Endothelial cell of umbilical vein (primary cell): ENCODE results near the gene KRT76. TPM values are rescaled to one million over a fixed set of nuclear protein-coding genes. Genes with fewer than 3 reads are reported as not detected.

ENCODE experiments used
- BruUV-seq: library from RNA; stranded (reverse); fragments of 400-500 nt; replicated peaks from 2 replicates; lab custom pipeline; 2021; lab: Mats Ljungman, UMichigan
- CTCF ChIA-PET: fragments of 300-600, 350-600 bp; sonication (Branson Sonifier 250); formaldehyde crosslinking; loops from one replicate; lab custom pipeline; 2021; ENCODE audit warnings: antibody characterized with exemption, inconsistent platforms; lab: Charles Lee
- POLR2A ChIA-PET: fragments of 300-600, 350-600 bp; sonication (Branson Sonifier 250); formaldehyde crosslinking; loops from one replicate; lab custom pipeline; 2021; ENCODE audit warnings: antibody characterized with exemption, inconsistent platforms; lab: Charles Lee
- DNase-seq: peaks from one replicate; pipeline ENCODE4 v3.0.0-alpha.2; 2011; ENCODE audit warnings: low read depth, low spot score
- FAIRE-seq: peaks from 2 replicates; lab custom pipeline; 2011; peaks lifted over from hg19 to GRCh38; lab: Jason Lieb, UNC
- H2AFZ ChIP-seq: 2 replicates; pipeline ENCODE4 v1.6.0; 2012; ENCODE audit warnings: low read depth, low read length, control low read depth, inconsistent platforms
- H3K27ac ChIP-seq: 2 replicates; pipeline ENCODE4 v1.5.1; 2011; ENCODE audit warnings: low read depth, mild to moderate bottlenecking, control low read depth, low read length, moderate library complexity; ENCODE audit not compliant: insufficient read depth
- H3K27me3 ChIP-seq, 2 experiments: 2 replicates each; pipeline versions ENCODE4 v1.6.0 to v1.6.1; 2011; ENCODE audit warnings: low read length in 2 of 2, mixed read lengths in 1 of 2; ENCODE audit not compliant: control insufficient read depth in 2 of 2, insufficient read depth in 2 of 2
- H3K36me3 ChIP-seq, 2 experiments: 2 replicates in 1 of 2; 3 replicates in 1 of 2; pipeline ENCODE4 v1.5.1; 2011; ENCODE audit warnings: low read length in 2 of 2, mild to moderate bottlenecking in 1 of 2, moderate library complexity in 1 of 2; ENCODE audit not compliant: control insufficient read depth in 2 of 2, insufficient read depth in 2 of 2; ENCODE audit errors: extremely low read depth in 1 of 2
- H3K4me1 ChIP-seq: 3 replicates; pipeline ENCODE4 v1.5.1; 2011; ENCODE audit warnings: mild to moderate bottlenecking, low read length; ENCODE audit not compliant: control insufficient read depth, insufficient read depth; ENCODE audit errors: extremely low read depth
- H3K4me2 ChIP-seq: 2 replicates; pipeline ENCODE4 v1.6.1; 2011; ENCODE audit warnings: low read length, control low read depth, mixed read lengths; ENCODE audit not compliant: insufficient read depth
- H3K4me3 ChIP-seq, 3 experiments: fragments of 200-600 bp in 1 of 3; sonication (generic), shearing (Covaris generic) in 1 of 3; replicated peaks in 1 of 3; 2 replicates each; pipeline ENCODE4 v1.5.1; 2011 to 2016; ENCODE audit warnings: control low read depth in 3 of 3, low read length in 3 of 3, mild to moderate bottlenecking in 2 of 3, inconsistent platforms in 1 of 3, low read depth in 1 of 3, moderate library complexity in 1 of 3; ENCODE audit not compliant: insufficient read depth in 1 of 3
- H3K79me2 ChIP-seq: 2 replicates; pipeline ENCODE4 v1.6.0; 2012; ENCODE audit warnings: low read length, inconsistent platforms; ENCODE audit not compliant: control insufficient read depth, insufficient read depth
- H3K9ac ChIP-seq: replicated peaks from 2 replicates; pipeline ENCODE3; 2011; ENCODE audit warnings: low read length, control low read depth; ENCODE audit not compliant: insufficient read depth; ENCODE audit errors: extremely low read depth
- H3K9me1 ChIP-seq: replicated peaks from 3 replicates; pipeline ENCODE4 v1.6.0; 2011; ENCODE audit warnings: mild to moderate bottlenecking, low read length; ENCODE audit not compliant: control insufficient read depth, insufficient read depth; ENCODE audit errors: extremely low read depth
- H3K9me3 ChIP-seq: replicated peaks from 2 replicates; pipeline ENCODE4 v1.5.1; 2012; ENCODE audit warnings: low read length, inconsistent platforms; ENCODE audit not compliant: control insufficient read depth, insufficient read depth
- H4K20me1 ChIP-seq: replicated peaks from 2 replicates; pipeline ENCODE3; 2011; ENCODE audit warnings: mild to moderate bottlenecking, low read length; ENCODE audit not compliant: control insufficient read depth, insufficient read depth; ENCODE audit errors: extremely low read depth
- CTCF ChIP-seq, 2 donors: IDR thresholded peaks; 1 replicate in 1 of 2; 2 replicates in 1 of 2; pipeline ENCODE4 v1.5.1; 2011; ENCODE audit warnings: low read length in 2 of 2, mild to moderate bottlenecking in 2 of 2, moderate library complexity in 2 of 2, control low read depth in 1 of 2, inconsistent platforms in 1 of 2, low read depth in 1 of 2; ENCODE audit not compliant: insufficient read depth in 1 of 2; ENCODE audit errors: extremely low read depth in 1 of 2
- EZH2 ChIP-seq: IDR thresholded peaks from 2 replicates; pipeline ENCODE4 v1.6.1; 2012; ENCODE audit warnings: borderline replicate concordance, low read depth, mild to moderate bottlenecking, moderate library complexity, low read length, inconsistent platforms; ENCODE audit not compliant: severe bottlenecking
- FOS ChIP-seq: IDR thresholded peaks from 2 replicates; pipeline ENCODE4 v1.6.1; 2011; ENCODE audit warnings: mild to moderate bottlenecking, low read length, moderate library complexity, borderline replicate concordance; ENCODE audit not compliant: insufficient read depth
- GATA2 ChIP-seq: IDR thresholded peaks from 2 replicates; pipeline ENCODE4 v1.7.0; 2011; ENCODE audit warnings: low read depth, mild to moderate bottlenecking, moderate library complexity, mixed read lengths, low read length; ENCODE audit not compliant: insufficient read length, insufficient read depth
- JUN ChIP-seq: IDR thresholded peaks from 2 replicates; pipeline ENCODE4 v1.6.1; 2011; ENCODE audit warnings: borderline replicate concordance, low read depth; ENCODE audit not compliant: insufficient read length, insufficient read depth
- MAX ChIP-seq: IDR thresholded peaks from 2 replicates; pipeline ENCODE4 v1.6.1; 2011; ENCODE audit not compliant: insufficient read depth, insufficient read length
- MYC ChIP-seq: IDR thresholded peaks from one replicate; pipeline ENCODE4 v1.6.1; 2011; ENCODE audit warnings: mild to moderate bottlenecking, low read depth, low read length
- POLR2A ChIP-seq: IDR thresholded peaks from 2 replicates; pipeline ENCODE4 v1.6.1; 2012; ENCODE audit warnings: low read depth, mild to moderate bottlenecking, control low read depth, low read length
- POLR2AphosphoS5 ChIP-seq: IDR thresholded peaks from 2 replicates; pipeline ENCODE4 v1.6.1; 2012; ENCODE audit warnings: low read depth, mild to moderate bottlenecking, control low read depth, low read length, moderate library complexity; ENCODE audit not compliant: insufficient read depth
- dilution Hi-C: fragments of 300-500 bp; cut with MboI; formaldehyde crosslinking; loops from one replicate; pipeline ENCODE4 v1.15.0; 2019; ENCODE audit warnings: low sequenced_read_pairs; ENCODE audit not compliant: extremely low pct_ligation_motif_present
- intact Hi-C: fragments of 100-400 bp; cut with micrococcal nuclease; formaldehyde crosslinking; loops from one replicate; pipeline ENCODE4 v1.10.0; 2022
- polyA plus RNA-seq, 4 experiments: library from polyadenylated mRNA; depleted of rRNA in 3 of 4; stranded (reverse) in 3 of 4; unstranded in 1 of 4; fragments of >200 nt; gene quantifications; 2 replicates each; pipeline versions ENCODE4 v1.2.1 to v1.2.3, GENCODE V29; 2011 to 2012; ENCODE audit warnings: missing spikeins in 1 of 4
- total RNA-seq: library from RNA; stranded (reverse); gene quantifications from 2 replicates; pipeline ENCODE4 v1.2.3, GENCODE V29; 2021

Gene KRT76
- total and polyA plus RNA-seq, 2 donors (not counting 3 experiments of a cell fraction or from before 2014, with no cell fraction given): not detected

- no peak for FAIRE-seq
- no peak for TF ChIP-seq MYC
- no peak for TF ChIP-seq EZH2
- TF ChIP-seq POLR2AphosphoS5: no peak
- TF ChIP-seq CTCF (IDR thresholded peaks at IDR 0.05; ENCODE audit: extremely low read depth in 1 of 2, insufficient read depth in 1 of 2, low read depth in 1 of 2, low read length in 2 of 2): no peak
- no peak for TF ChIP-seq MAX
- no peak for TF ChIP-seq GATA2
- TF ChIP-seq POLR2A: no peak
- no peak for TF ChIP-seq JUN
- no peak for TF ChIP-seq FOS
- Histone ChIP-seq H3K79me2 (no peaks in the 10 kb centered on the region), H3K9ac (no peak overlapping the region), H3K4me2 (no peak overlapping the region), H2AFZ (no peak overlapping the region), H3K4me1 (no peaks in the 10 kb centered on the region), H3K27me3 (peaks cover 0 to 10% of the 10 kb centered on the region in 2 experiments), H3K4me3 (no peak overlapping the region), H3K27ac (no peak overlapping the region), H3K9me1 (no peaks in the 10 kb centered on the region), H3K36me3 (no peaks in the 10 kb centered on the region), H4K20me1 (no peaks in the 10 kb centered on the region), H3K9me3 (no peaks in the 10 kb centered on the region)
- no TSS peak for BruUV-seq
- dilution Hi-C loops (no loop called here), intact Hi-C loops (no loop called here)
- CTCF ChIA-PET: no interaction called here
- DNase-seq: no peak
- POLR2A ChIA-PET: no interaction called here
Observed at GRCh38 chr12:52796839-52797528, 19.8 kb upstream of the KRT76 start.
